ENCODE results near the gene HSPA1A. TPM values are rescaled to one million over a fixed set of nuclear protein-coding genes. Genes with fewer than 3 reads are reported as not detected.

Gene HSPA1A
- total and polyA plus RNA-seq, 9 donors, result 44.6 to 340 (median 140) TPM

- no peaks in the 10 kb centered on the region for H3K27me3 ChIP-seq
- peaks cover 3% of the 10 kb centered on the region for H3K4me1 ChIP-seq (ENCODE audit: insufficient read depth)
- no peak overlapping the region for H3K27ac ChIP-seq
- no peaks in the 10 kb centered on the region for H3K36me3 ChIP-seq
- intact Hi-C loops (cut with DNase I), result no loop called here
- H3K9me3 ChIP-seq, result no peaks in the 10 kb centered on the region
- DNase-seq, result no peak
- H3K4me3 ChIP-seq, result no peak overlapping the region
- 75 to 84% (median 82%) methylated on average over 6 of the region's 6 CpGs for WGBS, 3 donors
- no peak for TF ChIP-seq EP300 (IDR thresholded peaks at IDR 0.05)
Observed at GRCh38 chr6:31767096-31767645, 48.2 kb upstream of the HSPA1A start.

GRCh38 chr6:31768363-31769257 is 46.7 kb upstream of the HSPA1A start:
- H3K9me3 ChIP-seq, result no peaks in the 10 kb centered on the region
- H3K4me3 ChIP-seq, result no peak overlapping the region
- no peak for DNase-seq
- H3K27me3 ChIP-seq, result no peaks in the 10 kb centered on the region
- no peak for TF ChIP-seq CTCF (IDR thresholded peaks at IDR 0.05)
- no peak for TF ChIP-seq EP300 (IDR thresholded peaks at IDR 0.05)
- intact Hi-C loops (cut with DNase I), result no loop called here
- no peaks in the 10 kb centered on the region for H3K36me3 ChIP-seq
- H3K27ac ChIP-seq, result no peak overlapping the region
- peaks cover 3% of the 10 kb centered on the region for H3K4me1 ChIP-seq (ENCODE audit: insufficient read depth)
- WGBS, 3 donors, result 92 to 93% (median 93%) methylated on average over 18 of the region's 18 CpGs

- no peak for DNase-seq
- H3K4me1 ChIP-seq (ENCODE audit: insufficient read depth), result peaks cover 3% of the 10 kb centered on the region
- no peak overlapping the region for H3K4me3 ChIP-seq
- 58 to 67% (median 59%) methylated on average over 12 of the region's 12 CpGs for WGBS, 3 donors
- TF ChIP-seq CTCF (IDR thresholded peaks at IDR 0.05) (no peak), POLR2A (IDR thresholded peaks at IDR 0.05) (no peak)
- H3K27me3 ChIP-seq, result no peaks in the 10 kb centered on the region
- no peaks in the 10 kb centered on the region for H3K9me3 ChIP-seq
- intact Hi-C loops (cut with DNase I), result loop anchor here in 1 of 4 donors (2.0 kb wide), 1 partner anchor 47 kb away; the partner anchor contains the start of gene MPIG6B
- no peaks in the 10 kb centered on the region for H3K36me3 ChIP-seq
- H3K27ac ChIP-seq, result no peak overlapping the region
Observed at GRCh38 chr6:31769684-31770371, 45.5 kb upstream of the HSPA1A start.

GRCh38 chr6:31770860-31771259 is 44.5 kb upstream of the HSPA1A start:
- no peak for DNase-seq
- intact Hi-C loops (cut with DNase I), result loop anchor here in 1 of 4 donors (2.0 kb wide), 1 partner anchor 48 kb away; the partner anchor contains the start of gene MPIG6B
- Histone ChIP-seq H3K27me3 (no peaks in the 10 kb centered on the region), H3K36me3 (no peaks in the 10 kb centered on the region), H3K9me3 (no peaks in the 10 kb centered on the region), H3K4me1 (ENCODE audit: insufficient read depth) (peaks cover 3% of the 10 kb centered on the region), H3K4me3 (no peak overlapping the region), H3K27ac (no peak overlapping the region)
- TF ChIP-seq POLR2A (IDR thresholded peaks at IDR 0.05) (no peak), EP300 (IDR thresholded peaks at IDR 0.05) (no peak), CTCF (IDR thresholded peaks at IDR 0.05) (no peak)
- WGBS, 3 donors, result 80 to 86% (median 82%) methylated on average over 2 of the region's 2 CpGs

Data from ovary (tissue), 9 donors.